NCI-H526 treated with DMSO at 0.1 percent for 48 hours (cell line): ENCODE data around the gene CLPTM1.
"Not testable (repeated sequence)": the region's sequence is repeated elsewhere in the genome, so short reads cannot be mapped to it uniquely, and the experiment has no call there.

Experiments used
- DNase-seq: peaks from one replicate; lab custom pipeline; 2025; lab: John Stamatoyannopoulos, UW

Gene CLPTM1

GRCh38 chr19:44975444-44975843 lies 20.3 kb downstream of the CLPTM1 start:
- DNase-seq: no peak

- DNase-seq: no peak
Measured at GRCh38 chr19:44984005-44984404, 28.8 kb downstream of the CLPTM1 start.

GRCh38 chr19:44985445-44985844 lies 30.3 kb downstream of the CLPTM1 start:
- DNase-seq: no peak

GRCh38 chr19:44986389-44986788 lies 31.2 kb downstream of the CLPTM1 start:
- DNase-seq: no peak

GRCh38 chr19:44987148-44987675 lies 32.0 kb downstream of the CLPTM1 start:
- DNase-seq: no peak

- no peak for DNase-seq
Measured at GRCh38 chr19:44988273-44988672, 33.1 kb downstream of the CLPTM1 start.

GRCh38 chr19:44988896-44989556 lies 33.8 kb downstream of the CLPTM1 start:
- DNase-seq: no peak

GRCh38 chr19:44990459-44990858 lies 35.3 kb downstream of the CLPTM1 start:
- no peak for DNase-seq

- DNase-seq: no peak
Measured at GRCh38 chr19:44990966-44991365, 35.8 kb downstream of the CLPTM1 start.

GRCh38 chr19:44992336-44993163 lies 37.4 kb downstream of the CLPTM1 start:
- no peak for DNase-seq

GRCh38 chr19:44993526-44993925 lies 38.3 kb downstream of the CLPTM1 start:
- DNase-seq: no peak

GRCh38 chr19:44993926-44994537 lies 38.9 kb downstream of the CLPTM1 start:
- DNase-seq: no peak

- no peak for DNase-seq
Measured at GRCh38 chr19:44998025-44998424, 42.8 kb downstream of the CLPTM1 start.

- not testable (repeated sequence) for DNase-seq
Measured at GRCh38 chr19:44999131-44999925, 44.1 kb downstream of the CLPTM1 start.

GRCh38 chr19:45000665-45001064 lies 45.5 kb downstream of the CLPTM1 start:
- not testable (repeated sequence) for DNase-seq

GRCh38 chr19:45001087-45001739 lies 46.0 kb downstream of the CLPTM1 start, which contains the start of gene RELB:
Gene RELB, plus strand, starts transcription at chr19:45001464. Its CDS starts 116 bp downstream, at chr19:45001580.
- DNase-seq: peak; percentile 39

GRCh38 chr19:45003485-45003884 lies 48.3 kb downstream of the CLPTM1 start:
- DNase-seq: no peak

- DNase-seq: no peak
Measured at GRCh38 chr19:45005787-45006186, 50.6 kb downstream of the CLPTM1 start.

- no peak for DNase-seq
Measured at GRCh38 chr19:45008552-45008951, 53.4 kb downstream of the CLPTM1 start.

GRCh38 chr19:45009625-45010255 lies 54.6 kb downstream of the CLPTM1 start:
- DNase-seq: no peak

- no peak for DNase-seq
Measured at GRCh38 chr19:45010306-45010705, 55.1 kb downstream of the CLPTM1 start.
